ENCODE measurements around the gene RAB11FIP2. TPM values are rescaled to one million over a fixed set of nuclear protein-coding genes. Genes with fewer than 3 reads are reported as not detected.

RAB11FIP2 gene
- total RNA-seq, 1 experiment from 2014 or later: 18.4 TPM

- Histone ChIP-seq H3T11ph (ENCODE audit: low read length) (no peak overlapping the region), H3K56ac (ENCODE audit: insufficient read length, low read depth, low read length) (no peak overlapping the region), H2BK120ac (ENCODE audit: low read depth, low read length, poor library complexity, severe bottlenecking) (no peak overlapping the region), H3K9ac (ENCODE audit: extremely low read depth, insufficient read length, low read length) (no peak overlapping the region), H3K23me2 (ENCODE audit: insufficient read length, low read depth, low read length, poor library complexity, severe bottlenecking) (no peaks in the 10 kb centered on the region), H3K4ac (ENCODE audit: low read depth, low read length) (no peak overlapping the region), H3K18ac (ENCODE audit: insufficient read length, low read depth, low read length) (no peak overlapping the region), H4K20me1 (ENCODE audit: control insufficient read depth, insufficient read depth, insufficient read length) (no peaks in the 10 kb centered on the region), H2AFZ (ENCODE audit: low read length) (no peak overlapping the region), H2BK15ac (ENCODE audit: low read depth, low read length) (no peak overlapping the region), H3K79me2 (ENCODE audit: insufficient read depth, low read length) (no peaks in the 10 kb centered on the region), H3K23ac (ENCODE audit: insufficient read length, low read depth, low read length) (no peak overlapping the region), H3K79me1 (ENCODE audit: insufficient read depth, low read depth, low read length, poor library complexity, severe bottlenecking) (no peaks in the 10 kb centered on the region), H3K27ac (ENCODE audit: insufficient read length, low read depth, low read length) (no peak overlapping the region), H2AK5ac (ENCODE audit: insufficient read length, low read length) (no peak overlapping the region), H3K4me2 (ENCODE audit: insufficient read depth, insufficient read length, low read length) (no peak overlapping the region), H3K9me3 (ENCODE audit: control insufficient read depth, low read depth, low read length) (no peaks in the 10 kb centered on the region), H2BK12ac (ENCODE audit: insufficient read length, low read depth, low read length) (no peak overlapping the region), H2BK20ac (ENCODE audit: low read depth, low read length, poor library complexity, severe bottlenecking) (no peak overlapping the region), H2BK5ac (ENCODE audit: insufficient read length, low read length) (no peak overlapping the region), H4K8ac (replicated peaks; ENCODE audit: insufficient read length, low read depth, low read length) (no peak overlapping the region), H3K27me3 (ENCODE audit: insufficient read depth, low read length) (no peaks in the 10 kb centered on the region), H4K5ac (ENCODE audit: insufficient read length, low read depth, low read length) (no peak overlapping the region), H3K4me1 (ENCODE audit: insufficient read depth, low read length) (no peaks in the 10 kb centered on the region; the same call in 1 of the 2 replicates), H3K14ac (ENCODE audit: insufficient read depth, low read length) (no peak overlapping the region), H4K91ac (ENCODE audit: insufficient read length, low read depth, low read length) (no peak overlapping the region)
- Mint-ChIP-seq H3K9me3 (no peaks in the 10 kb centered on the region), H3K27ac (no peak overlapping the region), H3K4me3 (no peak overlapping the region), H3K36me3 (ENCODE audit: insufficient read depth in 1 of 3, low read depth in 3 of 3) (no peaks in the 10 kb centered on the region; a peak in 1 of 7 replicates), H3K27me3 (ENCODE audit: low read depth) (no peaks in the 10 kb centered on the region), H3K4me1 (peaks cover 9% of the 10 kb centered on the region in 2 experiments)
- no CpG with 5 or more reads among the region's 5 CpGs for WGBS (ENCODE audit: extremely low coverage, insufficient read length, low lambda C conversion rate)
- no peak for DNase-seq
- TF ChIP-seq CTCF (conservative IDR thresholded peaks at IDR 0.05): no peak
Observed at GRCh38 chr10:117972168-117972837, 74.4 kb downstream of the RAB11FIP2 start.
